Psoas muscle (tissue), 8 donors: ENCODE results near the gene SPPL2C. TPM values are rescaled to one million over a fixed set of nuclear protein-coding genes. Genes with fewer than 3 reads are reported as not detected.

ENCODE experiments used
- ATAC-seq, 4 donors: fragments of 200-7000 bp; cut with Tn5 transposase; one replicate each; pipeline ENCODE4 v1.9.1; 2020; ENCODE audit warnings: moderate library complexity in 3 of 4, mild to moderate bottlenecking in 2 of 4
- DNase-seq, 2 donors: peaks; one replicate each; pipeline ENCODE4 v3.0.0-alpha.2; 2020
- H3K27ac ChIP-seq: fragments of 200-600 bp; one replicate; pipeline ENCODE4 v1.8.0; 2022
- H3K27me3 ChIP-seq, 3 donors: fragments of 200-600 bp in 1 of 3; one replicate each; pipeline versions ENCODE4 v1.6.1 to v1.8.0; 2013 to 2022; ENCODE audit warnings: low read length in 2 of 3, mild to moderate bottlenecking in 2 of 3, moderate library complexity in 1 of 3; ENCODE audit not compliant: insufficient read depth in 3 of 3
- H3K36me3 ChIP-seq, 2 donors: fragments of 200-600 bp in 1 of 2; one replicate each; pipeline versions ENCODE4 v1.6.1 to v1.8.0; 2013 to 2022; ENCODE audit warnings: low read depth in 1 of 2, mild to moderate bottlenecking in 1 of 2, moderate library complexity in 1 of 2; ENCODE audit not compliant: insufficient read depth in 1 of 2
- H3K4me1 ChIP-seq: fragments of 200-600 bp; one replicate; pipeline ENCODE4 v1.8.0; 2022
- H3K4me3 ChIP-seq: fragments of 200-600 bp; one replicate; pipeline ENCODE4 v1.8.0; 2022; ENCODE audit warnings: mild to moderate bottlenecking
- H3K9me3 ChIP-seq: fragments of 200-600 bp; one replicate; pipeline ENCODE4 v1.8.0; 2022
- CTCF ChIP-seq: fragments of 200-600 bp; IDR thresholded peaks from one replicate; pipeline ENCODE4 v1.8.0; 2022; ENCODE audit warnings: antibody characterized with exemption
- WGBS, 3 donors: extraction: QIAGEN DNeasy Blood & Tissue Kit; methylation state at CpG; one replicate each; pipeline versions ENCODE4 v1.1.6 to v1.1.7; 2013; 5-methylcytosine and 5-hydroxymethylcytosine counted together
- intact Hi-C, 2 donors: fragments of 100-400 bp; cut with DNase I; formaldehyde crosslinking; loops; one replicate each; pipeline versions ENCODE4 v1.11.0 to v1.14.2; 2022
- polyA plus RNA-seq, 3 donors: library from polyadenylated mRNA; stranded (reverse); fragments of 200-250 nt; gene quantifications; one replicate each; pipeline ENCODE4 v1.2.3, GENCODE V29; 2013
- total RNA-seq, 4 donors: library from RNA; stranded (reverse); fragmentation: NEBNext Ultra II Directional in 2 of 4; extraction: Animal tissue kit (Norgen Biotek cat#: 25700) in 2 of 4; gene quantifications; one replicate each; pipeline versions ENCODE4 v1.2.1 to v1.2.4, GENCODE V29; 2021 to 2023
- donor health status: healthy with polysubstance abuse.
- donor health status: DM: no; HTN: no; CAD: no; lungs with moderate emphysema.
- donor health status: Bipolar disorder and iron deficiency.
- donor health status: healthy.
- donor health status: DM: yes; HTN: yes; CAD: no.
- donor health status: DM: no; HTN: no; CAD: no.
- donor health status: DM: no; HTN: no; CAD: no.
- donor health status: DM: yes; HTN: yes; CAD: no.

Gene SPPL2C
- total and polyA plus RNA-seq, 7 donors: not detected

GRCh38 chr17:45886852-45887251, 42.2 kb downstream of the SPPL2C start:
- H3K4me3 ChIP-seq: no peak overlapping the region
- DNase-seq (no peak), ATAC-seq (no peak)
- H3K27me3 ChIP-seq: no peaks in the 10 kb centered on the region
- H3K27ac ChIP-seq: no peak overlapping the region
- no peak for TF ChIP-seq CTCF
- peaks cover 11% of the 10 kb centered on the region for H3K4me1 ChIP-seq
- WGBS, 3 donors: 79 to 95% (median 94%) methylated on average over 2 of the region's 2 CpGs
- intact Hi-C loops: no loop called here
- H3K9me3 ChIP-seq: no peaks in the 10 kb centered on the region
- no peaks in the 10 kb centered on the region for H3K36me3 ChIP-seq

GRCh38 chr17:45888392-45888791, 43.7 kb downstream of the SPPL2C start:
- TF ChIP-seq CTCF: no peak
- 58 to 63% (median 58%) methylated on average over 5 of the region's 5 CpGs for WGBS, 3 donors

GRCh38 chr17:45889579-45889978, 44.9 kb downstream of the SPPL2C start:
- DNase-seq (no peak), ATAC-seq (no peak)
- intact Hi-C loops: no loop called here
- Histone ChIP-seq H3K4me3 (no peak overlapping the region), H3K27ac (no peak overlapping the region), H3K9me3 (no peaks in the 10 kb centered on the region), H3K27me3 (no peaks in the 10 kb centered on the region), H3K36me3 (no peaks in the 10 kb centered on the region), H3K4me1 (no peaks in the 10 kb centered on the region)
- 44 to 47% (median 46%) methylated on average over 4 of the region's 4 CpGs for WGBS, 3 donors
- no peak for TF ChIP-seq CTCF

More at GRCh38 chr17:45888392-45888791, 43.7 kb downstream of the SPPL2C start:
- Histone ChIP-seq H3K4me3 (no peak overlapping the region), H3K27ac (no peak overlapping the region), H3K4me1 (peaks cover 5% of the 10 kb centered on the region), H3K27me3 (no peaks in the 10 kb centered on the region), H3K36me3 (no peaks in the 10 kb centered on the region), H3K9me3 (no peaks in the 10 kb centered on the region)
- intact Hi-C loops: no loop called here
- no peak for ATAC-seq
- DNase-seq: no peak

- H3K4me3 ChIP-seq: peak overlapping the region; percentile 97
- peak overlapping the region; percentile 88 for H3K27ac ChIP-seq
- 28 to 51% (median 35%) methylated on average over 7 of the region's 7 CpGs for WGBS, 3 donors
- no peak for ATAC-seq
- H3K4me1 ChIP-seq: peaks cover 20% of the 10 kb centered on the region
- no peaks in the 10 kb centered on the region for H3K36me3 ChIP-seq
- TF ChIP-seq CTCF: no peak
- no peak for DNase-seq
- H3K27me3 ChIP-seq: no peaks in the 10 kb centered on the region
- intact Hi-C loops: loop anchor here (2.0 to 10.0 kb wide), 2 partner anchors 49 to 51 kb away; no protein-coding TSS in a partner anchor
- no peaks in the 10 kb centered on the region for H3K9me3 ChIP-seq
Observed at GRCh38 chr17:45893725-45894021, 49.0 kb downstream of the SPPL2C start.
